Breast epithelium (tissue), 4 donors: ENCODE data around the gene ZNF831. TPM values are rescaled to one million over a fixed set of nuclear protein-coding genes. Genes with fewer than 3 reads are reported as not detected.

ENCODE experiments used
- DNase-seq, 2 donors: peaks; one replicate each; pipeline ENCODE4 v3.0.0-alpha.2; 2019; ENCODE audit warnings: low spot score in 2 of 2
- H3K27ac ChIP-seq, 2 donors: fragments of 200-600 bp; sonication (generic) in 1 of 2; one replicate each; pipeline ENCODE4 v1.5.1; 2016 to 2019; ENCODE audit warnings: mild to moderate bottlenecking in 1 of 2
- H3K27me3 ChIP-seq, 2 donors: fragments of 200-600 bp; sonication (generic) in 1 of 2; one replicate each; pipeline versions ENCODE4 v1.5.1 to v1.6.0; 2017 to 2019; ENCODE audit warnings: control low read depth in 1 of 2, mild to moderate bottlenecking in 1 of 2
- H3K36me3 ChIP-seq: fragments of 200-600 bp; one replicate; pipeline ENCODE4 v1.5.1; 2019
- H3K4me1 ChIP-seq, 2 donors: fragments of 200-600 bp; sonication (generic); one replicate each; pipeline ENCODE4 v1.5.1; 2016 to 2019; ENCODE audit warnings: control low read depth in 1 of 2
- H3K4me3 ChIP-seq, 3 donors: fragments of 200-600 bp; sonication (generic); 1 replicate in 2 of 3; 2 replicates in 1 of 3; pipeline ENCODE4 v1.5.1; 2016 to 2019; ENCODE audit warnings: mild to moderate bottlenecking in 3 of 3, moderate library complexity in 2 of 3
- H3K9me3 ChIP-seq, 2 donors: fragments of 200-600 bp; sonication (generic) in 1 of 2; one replicate each; pipeline ENCODE4 v1.5.1; 2016 to 2019; ENCODE audit warnings: control low read depth in 1 of 2
- CTCF ChIP-seq, 3 donors: fragments of 450-650 bp; IDR thresholded peaks; one replicate each; pipeline ENCODE4 v1.5.1; 2016 to 2017; ENCODE audit warnings: antibody characterized with exemption in 3 of 3, mild to moderate bottlenecking in 3 of 3, moderate library complexity in 3 of 3
- POLR2A ChIP-seq: fragments of 450-650 bp; IDR thresholded peaks from one replicate; pipeline ENCODE4 v1.6.1; 2016; ENCODE audit warnings: antibody characterized with exemption, mild to moderate bottlenecking, moderate library complexity
- POLR2AphosphoS5 ChIP-seq, 3 donors: sonication (generic); formaldehyde crosslinking; IDR thresholded peaks; one replicate each; pipeline ENCODE4 v1.6.1; 2017; ENCODE audit warnings: antibody characterized with exemption in 3 of 3
- intact Hi-C: fragments of 100-400 bp; cut with DNase I; formaldehyde crosslinking; loops from one replicate; pipeline ENCODE4 v1.15.1; 2023; ENCODE audit warnings: low total_unique reads
- total RNA-seq, 3 donors: library from RNA; depleted of rRNA; stranded (reverse); fragments of >200 nt; gene quantifications; one replicate each; pipeline ENCODE4 v1.1.0, GENCODE V29; 2016

The ZNF831 gene
- total RNA-seq, 3 donors from 2014 or later, result 0.48 to 1.6 (median 1.2) TPM

GRCh38 chr20:59176812-59177211 lies 13.2 kb downstream of the ZNF831 start:
- Histone ChIP-seq H3K36me3 (no peaks in the 10 kb centered on the region), H3K4me1 (peaks cover 0 to 5% of the 10 kb centered on the region in 2 donors), H3K9me3 (no peaks in the 10 kb centered on the region), H3K27me3 (no peaks in the 10 kb centered on the region), H3K4me3 (no peak overlapping the region), H3K27ac (no peak overlapping the region)
- intact Hi-C loops, result no loop called here
- TF ChIP-seq POLR2A, result no peak
- TF ChIP-seq CTCF (IDR thresholded peaks at IDR 0.05), result no peak
- no peak for TF ChIP-seq POLR2AphosphoS5 (IDR thresholded peaks at IDR 0.05)
- DNase-seq, result no peak

- no peaks in the 10 kb centered on the region for H3K36me3 ChIP-seq
- no peak for TF ChIP-seq CTCF (IDR thresholded peaks at IDR 0.05)
Measured at GRCh38 chr20:59177266-59178250, 13.9 kb downstream of the ZNF831 start.

GRCh38 chr20:59178983-59179595 lies 15.5 kb downstream of the ZNF831 start:
- Histone ChIP-seq H3K4me3 (no peak overlapping the region), H3K4me1 (peaks cover 0 to 5% of the 10 kb centered on the region in 2 donors), H3K36me3 (no peaks in the 10 kb centered on the region), H3K27me3 (no peaks in the 10 kb centered on the region), H3K27ac (no peak overlapping the region), H3K9me3 (no peaks in the 10 kb centered on the region)
- no peak for DNase-seq
- TF ChIP-seq POLR2AphosphoS5 (IDR thresholded peaks at IDR 0.05) (no peak), POLR2A (no peak), CTCF (IDR thresholded peaks at IDR 0.05) (no peak)
- intact Hi-C loops, result no loop called here

More at GRCh38 chr20:59177266-59178250, 13.9 kb downstream of the ZNF831 start:
- intact Hi-C loops, result no loop called here
- Histone ChIP-seq H3K9me3 (no peaks in the 10 kb centered on the region), H3K4me3 (no peak overlapping the region), H3K4me1 (peaks cover 0 to 5% of the 10 kb centered on the region in 2 donors), H3K27me3 (no peaks in the 10 kb centered on the region), H3K27ac (no peak overlapping the region)
- DNase-seq, result no peak

- Histone ChIP-seq H3K27ac (no peak overlapping the region), H3K36me3 (no peaks in the 10 kb centered on the region), H3K4me1 (peaks cover 0 to 5% of the 10 kb centered on the region in 2 donors), H3K27me3 (no peaks in the 10 kb centered on the region), H3K9me3 (no peaks in the 10 kb centered on the region), H3K4me3 (no peak overlapping the region)
- DNase-seq, result no peak
- intact Hi-C loops, result no loop called here
- TF ChIP-seq POLR2AphosphoS5 (IDR thresholded peaks at IDR 0.05), result no peak
- no peak for TF ChIP-seq POLR2A
Measured at GRCh38 chr20:59179988-59180387, 16.4 kb downstream of the ZNF831 start.

GRCh38 chr20:59181936-59182335 lies 18.3 kb downstream of the ZNF831 start:
- no peaks in the 10 kb centered on the region for H3K27me3 ChIP-seq
- no peaks in the 10 kb centered on the region for H3K9me3 ChIP-seq
- H3K4me3 ChIP-seq, result no peak overlapping the region
- intact Hi-C loops, result no loop called here
- no peaks in the 10 kb centered on the region for H3K36me3 ChIP-seq
- no peak for TF ChIP-seq CTCF (IDR thresholded peaks at IDR 0.05)
- TF ChIP-seq POLR2A, result no peak
- DNase-seq, result no peak
- no peaks in the 10 kb centered on the region for H3K4me1 ChIP-seq
- H3K27ac ChIP-seq, result no peak overlapping the region
